Suprapubic skin (tissue), 4 donors: ENCODE data around the gene TXNL4B.

ENCODE experiments used
- CTCF ChIP-seq, 2 donors: fragments of 200-600 bp in 1 of 2; fragments of 450-650 bp in 1 of 2; sonication (generic) in 1 of 2; IDR thresholded peaks; one replicate each; pipeline ENCODE4 v1.5.1; 2016 to 2019; ENCODE audit warnings: antibody characterized with exemption in 2 of 2, mild to moderate bottlenecking in 1 of 2, moderate library complexity in 1 of 2
- EP300 ChIP-seq: sonication (generic); formaldehyde crosslinking; IDR thresholded peaks from one replicate; pipeline ENCODE4 v1.6.1; 2017; ENCODE audit warnings: antibody characterized with exemption
- POLR2A ChIP-seq, 2 donors: fragments of 450-650 bp; IDR thresholded peaks; one replicate each; pipeline ENCODE4 v1.6.1; 2017; ENCODE audit warnings: antibody characterized with exemption in 2 of 2, mild to moderate bottlenecking in 2 of 2, moderate library complexity in 2 of 2
- POLR2AphosphoS5 ChIP-seq, 3 donors: sonication (generic); formaldehyde crosslinking; IDR thresholded peaks; one replicate each; pipeline ENCODE4 v1.6.1; 2017; ENCODE audit warnings: antibody characterized with exemption in 3 of 3

GRCh38 chr16:72043539-72043938 is 49.9 kb downstream of the TXNL4B start:
- TF ChIP-seq POLR2AphosphoS5 (IDR thresholded peaks at IDR 0.05) (no peak), CTCF (IDR thresholded peaks at IDR 0.05) (no peak), POLR2A (IDR thresholded peaks at IDR 0.05) (no peak), EP300 (no peak)
